Lung microvascular endothelial cell (primary cell): Measurements from ENCODE around the gene MTCH1. TPM values are rescaled to one million over a fixed set of nuclear protein-coding genes. Genes with fewer than 3 reads are reported as not detected.

Source experiments
- DNase-seq, 2 donors: peaks; one replicate each; pipeline versions ENCODE4 v3.0.0 to v3.0.0-alpha.2; 2010; ENCODE audit warnings: low read depth in 2 of 2
- total RNA-seq: library from RNA; depleted of rRNA; stranded (reverse); fragments of >200 nt; gene quantifications from 2 replicates; pipeline ENCODE4 v1.2.1, GENCODE V29; 2014

Gene MTCH1
- total RNA-seq, 1 donor from 2014 or later: 183 TPM

GRCh38 chr6:36927691-36928546 is 58.1 kb downstream of the MTCH1 start:
- no peak for DNase-seq

- DNase-seq: no peak
Measured at GRCh38 chr6:36926708-36927513, 59.1 kb downstream of the MTCH1 start.

- DNase-seq: no peak
Measured at GRCh38 chr6:36925809-36926208, 60.2 kb downstream of the MTCH1 start.

GRCh38 chr6:36924778-36925374 is 61.1 kb downstream of the MTCH1 start:
- no peak for DNase-seq

- DNase-seq: no peak
Measured at GRCh38 chr6:36924131-36924530, 61.9 kb downstream of the MTCH1 start.

GRCh38 chr6:36920546-36920945 is 65.5 kb downstream of the MTCH1 start:
- DNase-seq: no peak

GRCh38 chr6:36920049-36920448 is 65.9 kb downstream of the MTCH1 start:
- no peak for DNase-seq

Other genes with a start within 250 kb of the MTCH1 start
- 1.2 and 5.7 TPM in 2 replicates for gene CPNE5, start 146.8 kb downstream of the MTCH1 start, total RNA-seq
- gene PPIL1, start 111.4 kb downstream of the MTCH1 start, total RNA-seq: 20.4 and 20.7 TPM in 2 replicates
- gene C6orf89, start 100.2 kb downstream of the MTCH1 start, total RNA-seq: 14.8 and 21.2 TPM in 2 replicates
- gene PI16, start 31.5 kb downstream of the MTCH1 start, total RNA-seq: 0.22 TPM in 1 of 2 replicates, not detected in the other
- not detected in 2 replicates for gene FGD2, start 19.5 kb upstream of the MTCH1 start, total RNA-seq
- 0.40 and 0.65 TPM in 2 replicates for gene PIM1, start 184.0 kb upstream of the MTCH1 start, total RNA-seq